Endothelial cell of umbilical vein (primary cell): Measurements from ENCODE around the gene PRKD2. TPM values are rescaled to one million over a fixed set of nuclear protein-coding genes. Genes with fewer than 3 reads are reported as not detected.
"Not testable (repeated sequence)": the region's sequence is repeated elsewhere in the genome, so short reads cannot be mapped to it uniquely, and the experiment has no call there.

Experiments
- BruUV-seq: library from RNA; stranded (reverse); fragments of 400-500 nt; replicated peaks from 2 replicates; lab custom pipeline; 2021; lab: Mats Ljungman, UMichigan
- CTCF ChIA-PET: fragments of 300-600, 350-600 bp; sonication (Branson Sonifier 250); formaldehyde crosslinking; loops from one replicate; lab custom pipeline; 2021; ENCODE audit warnings: antibody characterized with exemption, inconsistent platforms; lab: Charles Lee
- POLR2A ChIA-PET: fragments of 300-600, 350-600 bp; sonication (Branson Sonifier 250); formaldehyde crosslinking; loops from one replicate; lab custom pipeline; 2021; ENCODE audit warnings: antibody characterized with exemption, inconsistent platforms; lab: Charles Lee
- DNase-seq: peaks from one replicate; pipeline ENCODE4 v3.0.0-alpha.2; 2011; ENCODE audit warnings: low read depth, low spot score
- FAIRE-seq: peaks from 2 replicates; lab custom pipeline; 2011; peaks lifted over from hg19 to GRCh38; lab: Jason Lieb, UNC
- H2AFZ ChIP-seq: 2 replicates; pipeline ENCODE4 v1.6.0; 2012; ENCODE audit warnings: low read depth, low read length, control low read depth, inconsistent platforms
- H3K27ac ChIP-seq: 2 replicates; pipeline ENCODE4 v1.5.1; 2011; ENCODE audit warnings: low read depth, mild to moderate bottlenecking, control low read depth, low read length, moderate library complexity; ENCODE audit not compliant: insufficient read depth
- H3K27me3 ChIP-seq, 2 experiments: 2 replicates each; pipeline versions ENCODE4 v1.6.0 to v1.6.1; 2011; ENCODE audit warnings: low read length in 2 of 2, mixed read lengths in 1 of 2; ENCODE audit not compliant: control insufficient read depth in 2 of 2, insufficient read depth in 2 of 2
- H3K36me3 ChIP-seq, 2 experiments: 2 replicates in 1 of 2; 3 replicates in 1 of 2; pipeline ENCODE4 v1.5.1; 2011; ENCODE audit warnings: low read length in 2 of 2, mild to moderate bottlenecking in 1 of 2, moderate library complexity in 1 of 2; ENCODE audit not compliant: control insufficient read depth in 2 of 2, insufficient read depth in 2 of 2; ENCODE audit errors: extremely low read depth in 1 of 2
- H3K4me1 ChIP-seq: 3 replicates; pipeline ENCODE4 v1.5.1; 2011; ENCODE audit warnings: mild to moderate bottlenecking, low read length; ENCODE audit not compliant: control insufficient read depth, insufficient read depth; ENCODE audit errors: extremely low read depth
- H3K4me2 ChIP-seq: 2 replicates; pipeline ENCODE4 v1.6.1; 2011; ENCODE audit warnings: low read length, control low read depth, mixed read lengths; ENCODE audit not compliant: insufficient read depth
- H3K4me3 ChIP-seq, 3 experiments: fragments of 200-600 bp in 1 of 3; sonication (generic), shearing (Covaris generic) in 1 of 3; replicated peaks in 1 of 3; 2 replicates each; pipeline ENCODE4 v1.5.1; 2011 to 2016; ENCODE audit warnings: control low read depth in 3 of 3, low read length in 3 of 3, mild to moderate bottlenecking in 2 of 3, inconsistent platforms in 1 of 3, low read depth in 1 of 3, moderate library complexity in 1 of 3; ENCODE audit not compliant: insufficient read depth in 1 of 3
- H3K79me2 ChIP-seq: 2 replicates; pipeline ENCODE4 v1.6.0; 2012; ENCODE audit warnings: low read length, inconsistent platforms; ENCODE audit not compliant: control insufficient read depth, insufficient read depth
- H3K9ac ChIP-seq: replicated peaks from 2 replicates; pipeline ENCODE3; 2011; ENCODE audit warnings: low read length, control low read depth; ENCODE audit not compliant: insufficient read depth; ENCODE audit errors: extremely low read depth
- H3K9me1 ChIP-seq: replicated peaks from 3 replicates; pipeline ENCODE4 v1.6.0; 2011; ENCODE audit warnings: mild to moderate bottlenecking, low read length; ENCODE audit not compliant: control insufficient read depth, insufficient read depth; ENCODE audit errors: extremely low read depth
- H3K9me3 ChIP-seq: replicated peaks from 2 replicates; pipeline ENCODE4 v1.5.1; 2012; ENCODE audit warnings: low read length, inconsistent platforms; ENCODE audit not compliant: control insufficient read depth, insufficient read depth
- H4K20me1 ChIP-seq: replicated peaks from 2 replicates; pipeline ENCODE3; 2011; ENCODE audit warnings: mild to moderate bottlenecking, low read length; ENCODE audit not compliant: control insufficient read depth, insufficient read depth; ENCODE audit errors: extremely low read depth
- CTCF ChIP-seq, 2 donors: IDR thresholded peaks; 1 replicate in 1 of 2; 2 replicates in 1 of 2; pipeline ENCODE4 v1.5.1; 2011; ENCODE audit warnings: low read length in 2 of 2, mild to moderate bottlenecking in 2 of 2, moderate library complexity in 2 of 2, control low read depth in 1 of 2, inconsistent platforms in 1 of 2, low read depth in 1 of 2; ENCODE audit not compliant: insufficient read depth in 1 of 2; ENCODE audit errors: extremely low read depth in 1 of 2
- JUN ChIP-seq: IDR thresholded peaks from 2 replicates; pipeline ENCODE4 v1.6.1; 2011; ENCODE audit warnings: borderline replicate concordance, low read depth; ENCODE audit not compliant: insufficient read length, insufficient read depth
- MYC ChIP-seq: IDR thresholded peaks from one replicate; pipeline ENCODE4 v1.6.1; 2011; ENCODE audit warnings: mild to moderate bottlenecking, low read depth, low read length
- POLR2A ChIP-seq: IDR thresholded peaks from 2 replicates; pipeline ENCODE4 v1.6.1; 2012; ENCODE audit warnings: low read depth, mild to moderate bottlenecking, control low read depth, low read length
- POLR2AphosphoS5 ChIP-seq: IDR thresholded peaks from 2 replicates; pipeline ENCODE4 v1.6.1; 2012; ENCODE audit warnings: low read depth, mild to moderate bottlenecking, control low read depth, low read length, moderate library complexity; ENCODE audit not compliant: insufficient read depth
- dilution Hi-C: fragments of 300-500 bp; cut with MboI; formaldehyde crosslinking; loops from one replicate; pipeline ENCODE4 v1.15.0; 2019; ENCODE audit warnings: low sequenced_read_pairs; ENCODE audit not compliant: extremely low pct_ligation_motif_present
- intact Hi-C: fragments of 100-400 bp; cut with micrococcal nuclease; formaldehyde crosslinking; loops from one replicate; pipeline ENCODE4 v1.10.0; 2022
- polyA plus RNA-seq, 4 experiments: library from polyadenylated mRNA; depleted of rRNA in 3 of 4; stranded (reverse) in 3 of 4; unstranded in 1 of 4; fragments of >200 nt; gene quantifications; 2 replicates each; pipeline versions ENCODE4 v1.2.1 to v1.2.3, GENCODE V29; 2011 to 2012; ENCODE audit warnings: missing spikeins in 1 of 4
- total RNA-seq: library from RNA; stranded (reverse); gene quantifications from 2 replicates; pipeline ENCODE4 v1.2.3, GENCODE V29; 2021

The PRKD2 gene
- total and polyA plus RNA-seq, 2 donors (not counting 3 experiments of a cell fraction or from before 2014, with no cell fraction given): 40.4 to 94.9 TPM

DNA sequence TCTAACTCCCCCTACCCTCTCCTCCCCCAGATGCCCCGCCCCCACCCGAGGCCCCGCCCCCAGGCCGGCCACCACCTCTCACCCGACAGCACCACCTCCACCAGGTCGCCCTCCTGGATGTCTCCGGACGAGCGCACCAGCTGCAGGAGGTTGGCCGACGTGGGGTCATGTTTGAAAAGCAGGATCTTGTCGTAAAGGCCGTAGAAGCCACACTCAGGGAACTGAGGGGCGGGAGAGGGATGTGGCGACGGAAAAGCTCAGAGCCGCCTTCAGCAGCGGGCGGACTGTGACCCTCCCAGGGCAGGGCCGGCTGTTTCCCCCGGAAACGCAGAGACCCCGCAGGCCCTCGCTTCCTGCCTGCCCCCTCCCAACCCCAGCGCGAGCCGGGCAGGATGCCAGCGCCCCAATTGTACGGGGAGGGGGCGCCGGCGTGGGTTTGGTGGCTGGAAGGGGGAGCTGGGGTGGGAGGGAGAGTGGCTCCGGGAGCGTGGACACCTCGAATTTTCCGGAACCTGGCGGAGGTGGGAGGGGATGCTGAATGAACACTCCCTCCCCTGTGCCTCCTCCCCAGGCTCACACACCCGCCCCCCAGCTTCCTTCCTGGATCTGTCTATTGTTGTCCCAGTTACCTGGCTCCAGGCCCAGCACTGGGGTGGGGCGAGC, 3.0 kb downstream of the PRKD2 start:
- Histone ChIP-seq H3K27ac (peak overlapping the region; percentile 95), H2AFZ (peak overlapping the region; percentile 42), H3K36me3 (peaks cover 0 to 14% of the 10 kb centered on the region in 2 experiments), H3K9ac (peak overlapping the region; percentile 71), H3K27me3 (no peaks in the 10 kb centered on the region), H3K79me2 (peaks cover 34% of the 10 kb centered on the region), H3K4me1 (peaks cover 33% of the 10 kb centered on the region), H3K4me3 (peak overlapping the region; percentile 76 to 85 (median 82)), H3K9me1 (no peaks in the 10 kb centered on the region), H4K20me1 (no peaks in the 10 kb centered on the region), H3K9me3 (no peaks in the 10 kb centered on the region), H3K4me2 (peak overlapping the region; percentile 61)
- CTCF ChIA-PET: interaction anchor here (1.1 to 5.4 kb wide), 7 partner anchors 9 to 99 kb away, joined by 3 to 74 read pairs (median 6); no protein-coding TSS in a partner anchor
- FAIRE-seq (peak; percentile 96), DNase-seq (peak; percentile 85)
- TF ChIP-seq MYC: no peak
- TF ChIP-seq POLR2AphosphoS5: peak; percentile 67
- TF ChIP-seq CTCF (IDR thresholded peaks at IDR 0.05; ENCODE audit: extremely low read depth in 1 of 2, insufficient read depth in 1 of 2, low read depth in 1 of 2, low read length in 2 of 2): no peak
- TF ChIP-seq JUN: no peak
- TF ChIP-seq POLR2A: no peak
- no TSS peak for BruUV-seq
- intact Hi-C loops (loop anchor here (1.0 to 2.0 kb wide), 2 partner anchors 14 to 53 kb away; partner anchors contain the start of gene DACT3), dilution Hi-C loops (no loop called here)
- POLR2A ChIA-PET: interaction anchor here (0.6 to 1.9 kb wide), 3 partner anchors 8 to 40 kb away, joined by 3 to 11 read pairs (median 11); no protein-coding TSS in a partner anchor

GRCh38 chr19:46712768-46713338, 4.1 kb downstream of the PRKD2 start:
- H3K9me1 ChIP-seq, intact Hi-C loops, H4K20me1 ChIP-seq, H3K9me3 ChIP-seq, dilution Hi-C loops, FAIRE-seq, H2AFZ ChIP-seq, BruUV-seq, H3K4me3 ChIP-seq, H3K27me3 ChIP-seq, H3K9ac ChIP-seq, H3K27ac ChIP-seq, POLR2A ChIA-PET, DNase-seq: not testable (repeated sequence)
- Histone ChIP-seq H3K4me2 (peak overlapping the region; percentile 64), H3K4me1 (peaks cover 22% of the 10 kb centered on the region), H3K36me3 (peaks cover 0 to 17% of the 10 kb centered on the region in 2 experiments), H3K79me2 (peaks cover 34% of the 10 kb centered on the region)
- CTCF ChIA-PET: interaction anchor here (0.9 to 5.4 kb wide), 6 partner anchors 9 to 183 kb away, joined by 3 to 74 read pairs (median 5); no protein-coding TSS in a partner anchor
